Measurements from ENCODE around the gene ADAMTS17.

The ADAMTS17 gene

DNA sequence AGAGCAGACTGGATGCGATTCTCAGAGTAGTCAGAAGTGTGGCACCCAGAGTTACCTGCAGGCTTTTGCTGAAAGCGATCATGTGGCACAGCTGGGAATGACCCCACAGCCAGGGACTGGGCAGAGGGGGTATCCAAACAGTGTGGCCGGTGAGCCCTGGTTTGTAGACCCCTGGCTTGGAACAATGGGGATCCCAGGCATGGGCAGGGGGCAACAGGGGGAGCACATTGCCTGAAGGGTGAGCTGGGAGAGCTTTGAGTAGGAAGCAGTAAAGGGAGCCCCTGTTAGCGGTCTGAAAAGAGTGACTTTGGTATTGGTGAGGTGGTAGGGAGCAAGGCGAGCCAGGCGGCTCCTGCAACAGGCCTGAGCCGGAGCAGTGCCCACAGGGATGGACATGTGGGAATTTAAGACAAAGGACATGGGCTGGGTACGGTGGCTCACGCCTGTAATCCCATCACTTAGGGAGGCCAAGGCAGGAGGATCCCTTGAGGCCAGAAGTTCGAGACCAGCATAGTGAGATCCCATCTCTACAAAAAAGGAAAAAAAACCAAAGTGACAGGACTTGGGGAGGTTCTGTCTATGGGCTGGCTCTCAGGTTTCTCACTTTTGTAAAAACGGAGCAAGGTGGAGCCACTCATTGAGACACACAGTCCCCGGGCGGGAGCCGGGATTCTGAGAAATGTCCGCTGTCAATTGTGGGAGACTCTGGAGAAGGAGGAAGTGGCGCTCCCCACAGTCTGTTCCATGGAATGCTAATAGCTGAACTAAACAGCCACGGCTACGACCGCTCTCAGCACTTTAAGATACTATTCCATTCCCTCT, 384.7 kb downstream of the ADAMTS17 start:
- Histone ChIP-seq H3F3A (ENCODE audit: low read depth) (no peaks in the 10 kb centered on the region), H4K20me1 (ENCODE audit: insufficient read depth, low read length, poor library complexity, severe bottlenecking) (no peaks in the 10 kb centered on the region), H3K79me2 (ENCODE audit: insufficient read depth, low read length) (no peaks in the 10 kb centered on the region), H3K9me2 (replicated peaks; ENCODE audit: low read depth, low read length) (no peaks in the 10 kb centered on the region), H3K4me1 (ENCODE audit: insufficient read depth, low read length, poor library complexity, severe bottlenecking) (peaks cover 5% of the 10 kb centered on the region), H3K4me2 (ENCODE audit: low read depth, low read length, poor library complexity, severe bottlenecking) (no peak overlapping the region), H2AFZ (ENCODE audit: low read length) (no peak overlapping the region), H3K36me3 (ENCODE audit: insufficient read depth, low read length) (no peaks in the 10 kb centered on the region), H3K27me3 (ENCODE audit: insufficient read depth, low read length, poor library complexity, severe bottlenecking) (no peaks in the 10 kb centered on the region), H3K9ac (ENCODE audit: low read depth, low read length, poor library complexity, severe bottlenecking) (no peak overlapping the region), H3K4me3 (ENCODE audit: low read length, poor library complexity, severe bottlenecking) (no peak overlapping the region), H3K9me3 (ENCODE audit: insufficient read depth, low read depth, low read length) (no peaks in the 10 kb centered on the region)
- no peak for TF ChIP-seq EZH2phosphoT487 (IDR thresholded peaks at IDR 0.05; ENCODE audit: borderline replicate concordance)
- TF ChIP-seq, protein P1, sequence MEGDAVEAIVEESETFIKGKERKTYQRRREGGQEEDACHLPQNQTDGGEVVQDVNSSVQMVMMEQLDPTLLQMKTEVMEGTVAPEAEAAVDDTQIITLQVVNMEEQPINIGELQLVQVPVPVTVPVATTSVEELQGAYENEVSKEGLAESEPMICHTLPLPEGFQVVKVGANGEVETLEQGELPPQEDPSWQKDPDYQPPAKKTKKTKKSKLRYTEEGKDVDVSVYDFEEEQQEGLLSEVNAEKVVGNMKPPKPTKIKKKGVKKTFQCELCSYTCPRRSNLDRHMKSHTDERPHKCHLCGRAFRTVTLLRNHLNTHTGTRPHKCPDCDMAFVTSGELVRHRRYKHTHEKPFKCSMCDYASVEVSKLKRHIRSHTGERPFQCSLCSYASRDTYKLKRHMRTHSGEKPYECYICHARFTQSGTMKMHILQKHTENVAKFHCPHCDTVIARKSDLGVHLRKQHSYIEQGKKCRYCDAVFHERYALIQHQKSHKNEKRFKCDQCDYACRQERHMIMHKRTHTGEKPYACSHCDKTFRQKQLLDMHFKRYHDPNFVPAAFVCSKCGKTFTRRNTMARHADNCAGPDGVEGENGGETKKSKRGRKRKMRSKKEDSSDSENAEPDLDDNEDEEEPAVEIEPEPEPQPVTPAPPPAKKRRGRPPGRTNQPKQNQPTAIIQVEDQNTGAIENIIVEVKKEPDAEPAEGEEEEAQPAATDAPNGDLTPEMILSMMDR (conservative IDR thresholded peaks at IDR 0.05; ENCODE audit: low read length), result no peak

- Histone ChIP-seq H3K4me3 (ENCODE audit: low read length, poor library complexity, severe bottlenecking) (no peak overlapping the region), H3K9me3 (ENCODE audit: insufficient read depth, low read depth, low read length) (no peaks in the 10 kb centered on the region), H2AFZ (ENCODE audit: low read length) (no peak overlapping the region), H3K4me2 (ENCODE audit: low read depth, low read length, poor library complexity, severe bottlenecking) (no peak overlapping the region), H3K9me2 (replicated peaks; ENCODE audit: low read depth, low read length) (no peaks in the 10 kb centered on the region), H3K79me2 (ENCODE audit: insufficient read depth, low read length) (no peaks in the 10 kb centered on the region), H3K4me1 (ENCODE audit: insufficient read depth, low read length, poor library complexity, severe bottlenecking) (peaks cover 5% of the 10 kb centered on the region), H3K36me3 (ENCODE audit: insufficient read depth, low read length) (no peaks in the 10 kb centered on the region), H3F3A (ENCODE audit: low read depth) (no peaks in the 10 kb centered on the region), H3K9ac (ENCODE audit: low read depth, low read length, poor library complexity, severe bottlenecking) (no peak overlapping the region), H3K27me3 (ENCODE audit: insufficient read depth, low read length, poor library complexity, severe bottlenecking) (no peaks in the 10 kb centered on the region), H4K20me1 (ENCODE audit: insufficient read depth, low read length, poor library complexity, severe bottlenecking) (no peaks in the 10 kb centered on the region)
- TF ChIP-seq, protein P1 (conservative IDR thresholded peaks at IDR 0.05; ENCODE audit: low read length), result no peak
- no peak for TF ChIP-seq EZH2phosphoT487 (IDR thresholded peaks at IDR 0.05; ENCODE audit: borderline replicate concordance)
Observed at GRCh38 chr15:99956022-99956775, 385.6 kb downstream of the ADAMTS17 start.

DNA sequence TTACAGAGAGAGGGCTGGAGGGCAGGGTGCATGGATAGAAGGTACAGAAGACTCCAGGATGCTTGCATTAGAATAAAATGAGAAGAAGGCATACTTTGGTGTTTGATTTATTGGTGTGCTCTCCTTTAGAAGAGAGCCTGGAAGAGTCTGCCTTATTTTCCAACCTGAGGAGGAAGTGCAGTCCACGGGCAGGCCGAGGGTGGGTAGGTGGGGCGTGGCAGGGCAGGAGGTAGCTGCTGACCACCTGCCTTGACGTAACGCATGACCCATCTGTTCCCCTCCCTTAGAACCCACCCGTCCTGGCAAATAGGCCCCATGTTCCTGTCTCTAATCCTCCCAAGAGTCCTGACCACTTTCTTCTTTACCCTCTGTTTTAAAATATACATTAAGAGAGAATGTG, 386.2 kb downstream of the ADAMTS17 start:
- Histone ChIP-seq H3K9me2 (replicated peaks; ENCODE audit: low read depth, low read length) (no peaks in the 10 kb centered on the region), H3K9ac (ENCODE audit: low read depth, low read length, poor library complexity, severe bottlenecking) (no peak overlapping the region), H3K9me3 (ENCODE audit: insufficient read depth, low read depth, low read length) (no peaks in the 10 kb centered on the region), H2AFZ (ENCODE audit: low read length) (no peak overlapping the region), H3K36me3 (ENCODE audit: insufficient read depth, low read length) (no peaks in the 10 kb centered on the region), H3K79me2 (ENCODE audit: insufficient read depth, low read length) (no peaks in the 10 kb centered on the region), H3K4me3 (ENCODE audit: low read length, poor library complexity, severe bottlenecking) (no peak overlapping the region), H3F3A (ENCODE audit: low read depth) (no peaks in the 10 kb centered on the region), H3K4me2 (ENCODE audit: low read depth, low read length, poor library complexity, severe bottlenecking) (no peak overlapping the region), H4K20me1 (ENCODE audit: insufficient read depth, low read length, poor library complexity, severe bottlenecking) (no peaks in the 10 kb centered on the region), H3K4me1 (ENCODE audit: insufficient read depth, low read length, poor library complexity, severe bottlenecking) (peaks cover 5% of the 10 kb centered on the region), H3K27me3 (ENCODE audit: insufficient read depth, low read length, poor library complexity, severe bottlenecking) (no peaks in the 10 kb centered on the region)
- no peak for TF ChIP-seq EZH2phosphoT487 (IDR thresholded peaks at IDR 0.05; ENCODE audit: borderline replicate concordance)
- TF ChIP-seq, protein P1 (conservative IDR thresholded peaks at IDR 0.05; ENCODE audit: low read length), result no peak
